ENCODE data around the gene TALDO1.

Gene TALDO1

GRCh38 chr11:747158-748006, at the start of gene TALDO1:
TALDO1 (plus strand) TSS chr11:747464; CDS start chr11:747482, 18 bp downstream.
- DNase-seq, result no peak

GRCh38 chr11:697811-698311, 49.4 kb upstream of the TALDO1 start:
- no peak for DNase-seq

DNA sequence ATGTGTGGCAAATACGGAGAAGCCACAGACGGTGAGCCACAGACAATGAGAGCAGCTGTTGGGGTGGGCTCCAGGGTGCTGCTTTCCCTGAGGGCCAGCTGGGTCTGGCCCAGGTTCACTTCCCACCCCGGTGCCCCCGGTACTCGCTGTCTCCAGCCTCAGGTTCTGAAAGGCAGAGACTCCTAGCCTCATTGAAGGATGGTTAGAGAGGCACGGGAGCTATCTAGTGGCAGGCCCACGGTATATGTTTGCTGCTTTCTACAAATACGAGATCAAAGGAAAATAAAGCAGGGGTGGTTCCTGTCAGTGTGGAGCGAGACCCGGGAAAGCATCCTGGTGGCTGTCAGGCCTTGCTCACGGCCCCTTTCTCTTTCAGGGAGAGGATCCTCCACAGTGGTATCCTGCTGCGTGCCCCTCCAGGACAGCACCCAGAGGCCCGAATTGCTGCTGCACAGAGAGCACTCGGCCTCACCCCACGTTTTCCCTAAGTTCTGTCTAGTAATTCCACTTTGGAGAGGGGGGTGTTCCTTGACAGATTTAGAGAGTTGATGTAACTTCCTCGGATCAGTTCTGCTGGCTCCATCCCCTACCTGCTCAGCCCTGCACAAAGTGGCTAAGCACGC, 48.7 kb upstream of the TALDO1 start:
- DNase-seq, result no peak

DNA sequence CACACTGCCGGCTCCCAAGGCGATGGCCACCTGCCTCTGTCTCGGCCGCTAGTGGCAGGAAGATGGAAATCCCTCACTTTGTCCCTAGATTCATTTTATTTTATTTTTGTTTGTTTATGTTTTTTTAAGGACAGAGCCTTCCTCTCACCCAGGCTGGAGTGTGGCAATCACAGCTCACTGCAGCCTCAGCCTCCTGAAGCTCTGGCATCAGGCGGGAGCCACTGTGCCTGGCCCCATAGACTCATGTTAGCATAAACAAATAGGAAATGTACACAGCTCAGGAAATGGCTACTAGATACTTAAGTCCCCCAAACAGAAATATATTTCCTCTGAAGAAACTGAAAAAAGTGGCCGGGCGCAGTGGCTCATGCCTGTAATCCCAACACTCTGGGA, 48.2 kb upstream of the TALDO1 start:
- DNase-seq, result no peak

- DNase-seq, result no peak
These were observed 47.5 kb upstream of the TALDO1 start for GRCh38 chr11:699753-700152.

GRCh38 chr11:701741-702461, 45.4 kb upstream of the TALDO1 start:
- DNase-seq, result no peak

DNA sequence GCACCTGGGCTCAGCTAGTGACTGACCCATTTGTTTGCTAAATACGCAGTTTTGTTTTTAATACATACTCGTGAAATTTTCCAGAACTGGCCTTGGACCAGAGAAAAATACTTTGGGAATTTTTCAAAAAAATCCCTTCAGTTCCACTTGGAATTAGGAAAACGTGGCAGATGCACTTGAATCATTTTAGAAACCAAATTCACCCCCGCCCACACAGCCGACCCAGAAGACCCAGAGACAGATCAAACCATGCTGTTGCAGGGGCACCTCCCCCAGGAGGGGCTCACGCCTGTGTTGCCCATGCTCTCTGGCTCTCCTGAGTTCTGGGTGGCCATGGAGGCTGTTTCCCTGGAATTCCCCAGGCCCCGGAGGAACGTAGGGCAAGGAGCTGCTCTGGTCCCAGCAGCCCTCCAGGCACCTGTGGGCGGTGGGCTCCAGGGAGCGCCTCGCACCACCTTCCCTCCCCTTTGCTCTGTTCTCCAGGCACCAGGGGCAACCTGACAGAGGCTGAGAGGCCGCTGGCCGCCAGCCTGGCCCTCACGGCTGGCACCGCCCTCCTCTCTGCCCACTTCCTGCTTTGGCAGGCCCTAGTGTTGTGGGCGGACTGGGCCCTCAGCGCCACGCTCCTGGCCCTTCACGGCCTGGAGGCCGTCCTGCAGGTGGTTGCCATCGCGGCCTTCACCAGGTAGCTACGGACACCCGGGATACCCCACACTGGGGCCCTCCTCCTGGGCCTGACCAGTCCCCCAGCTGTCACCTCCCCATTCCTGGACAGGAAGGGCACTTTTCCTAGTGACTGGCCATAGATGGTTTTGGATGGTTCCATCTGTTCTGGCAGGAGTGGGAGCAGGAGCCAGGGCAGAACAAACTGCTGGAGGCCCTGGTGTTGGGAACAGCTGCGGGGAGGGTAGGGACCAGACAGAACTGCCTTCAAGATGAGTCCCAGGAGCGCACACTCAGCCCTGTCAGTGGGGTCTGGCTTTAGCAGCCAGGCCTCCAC, 44.5 kb upstream of the TALDO1 start:
- no peak for DNase-seq

DNA sequence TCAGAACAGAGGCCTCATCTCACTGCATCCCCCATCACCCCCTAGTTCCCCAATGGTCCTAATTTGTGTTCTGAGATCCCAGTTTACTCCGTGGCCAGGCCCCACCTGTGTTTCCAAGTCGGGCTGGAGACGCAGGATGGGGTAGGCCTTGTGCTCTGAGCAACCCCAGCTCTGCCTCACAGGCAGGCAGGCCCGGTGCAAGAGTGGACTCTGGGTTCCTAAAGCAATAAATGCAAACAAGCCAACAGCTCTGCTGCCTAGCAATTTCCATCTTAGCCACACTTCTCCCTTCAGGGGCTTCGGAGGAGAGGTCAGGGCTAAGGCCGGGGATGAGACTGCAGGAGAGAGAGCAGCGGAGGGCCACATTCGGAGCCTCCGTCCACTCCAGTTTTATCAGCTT, 43.8 kb upstream of the TALDO1 start:
- no peak for DNase-seq

- no peak for DNase-seq
These were observed 43.0 kb upstream of the TALDO1 start for GRCh38 chr11:704228-704674.

GRCh38 chr11:704781-705645, 42.3 kb upstream of the TALDO1 start:
- DNase-seq, result no peak

- no peak for DNase-seq
These were observed 41.4 kb upstream of the TALDO1 start, which contains the start of gene EPS8L2 for GRCh38 chr11:705646-706438. EPS8L2 (plus strand) TSS chr11:706231; CDS start chr11:709408, 3,177 bp downstream.

- no peak for DNase-seq
These were observed 40.8 kb upstream of the TALDO1 start for GRCh38 chr11:706439-706956.

GRCh38 chr11:706957-707816, 40.1 kb upstream of the TALDO1 start:
- no peak for DNase-seq

DNA sequence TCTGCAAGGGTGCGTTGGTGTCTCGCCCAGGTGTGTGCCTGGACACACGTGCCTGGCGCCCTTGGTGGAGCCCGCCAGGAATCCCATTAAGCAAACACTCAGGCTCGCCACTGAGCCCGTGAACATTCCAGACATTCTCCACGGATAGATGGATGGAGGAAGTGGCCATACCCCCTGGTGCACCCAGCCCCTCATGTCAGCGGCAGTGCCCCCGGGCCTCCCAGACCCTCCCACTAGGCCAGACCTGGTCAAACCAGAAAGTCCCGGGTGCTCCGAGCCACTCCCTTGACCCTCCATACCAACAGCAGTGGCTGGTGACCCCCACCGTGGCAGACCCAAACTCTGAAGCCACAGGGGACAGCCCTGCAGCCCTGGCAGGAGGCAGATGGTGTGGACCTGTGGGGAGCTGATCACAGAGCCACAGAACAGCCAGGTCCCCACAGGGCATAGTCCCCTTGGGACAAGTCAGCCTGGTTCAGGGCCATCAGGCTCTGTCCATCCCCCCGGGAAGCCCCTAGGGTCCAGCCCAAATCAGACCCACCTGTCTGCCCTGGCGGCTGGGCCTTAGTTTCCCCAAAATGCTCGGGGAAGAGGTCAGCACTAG, 39.3 kb upstream of the TALDO1 start:
- no peak for DNase-seq

DNA sequence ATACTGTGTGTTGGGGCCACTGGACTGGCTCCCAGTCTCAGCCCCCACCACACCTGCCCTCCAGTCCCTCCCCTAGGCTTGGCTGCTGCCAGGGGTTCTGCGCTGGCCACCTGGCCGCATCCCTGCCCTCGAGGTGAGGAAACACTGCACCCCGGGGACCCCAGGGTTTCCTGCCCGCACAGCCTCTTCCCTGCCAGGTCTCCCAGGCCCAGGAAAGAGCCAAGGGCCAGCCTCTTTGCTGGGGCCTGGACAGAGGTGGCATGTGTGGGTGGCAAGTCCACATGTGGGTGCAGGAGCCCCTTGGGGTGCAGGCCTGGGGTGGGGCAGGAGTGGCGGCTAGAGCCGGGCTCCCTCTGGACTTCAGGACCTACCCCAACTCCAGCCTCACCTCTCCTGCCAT, 38.8 kb upstream of the TALDO1 start:
- no peak for DNase-seq

- DNase-seq, result no peak
These were observed 37.9 kb upstream of the TALDO1 start for GRCh38 chr11:709109-709997.

DNA sequence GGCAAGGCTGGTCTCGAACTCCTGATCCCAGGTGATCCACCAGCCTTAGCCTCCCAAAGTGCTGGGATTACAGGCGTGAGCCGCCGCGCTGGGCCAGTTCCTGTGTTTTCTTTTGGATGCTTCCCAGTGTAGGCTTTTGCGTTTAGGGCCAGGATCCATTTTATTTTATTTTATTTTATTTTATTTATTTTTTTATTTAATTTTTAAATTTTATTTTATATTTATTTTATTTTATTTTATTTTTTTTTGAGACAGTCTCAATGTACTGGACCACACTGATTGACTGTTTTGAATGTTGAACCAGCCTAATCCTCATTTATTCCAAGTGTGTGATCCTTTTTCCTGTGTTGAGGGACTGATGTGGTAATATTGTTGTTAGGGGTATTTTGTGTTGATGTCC, 32.8 kb upstream of the TALDO1 start:
- DNase-seq, result no peak

Data from SIG-M5 (cell line).